ENCODE results near the gene CARF.
"Not testable (repeated sequence)": the region's sequence is repeated elsewhere in the genome, so short reads cannot be mapped to it uniquely, and the experiment has no call there.

Gene CARF, protein sequence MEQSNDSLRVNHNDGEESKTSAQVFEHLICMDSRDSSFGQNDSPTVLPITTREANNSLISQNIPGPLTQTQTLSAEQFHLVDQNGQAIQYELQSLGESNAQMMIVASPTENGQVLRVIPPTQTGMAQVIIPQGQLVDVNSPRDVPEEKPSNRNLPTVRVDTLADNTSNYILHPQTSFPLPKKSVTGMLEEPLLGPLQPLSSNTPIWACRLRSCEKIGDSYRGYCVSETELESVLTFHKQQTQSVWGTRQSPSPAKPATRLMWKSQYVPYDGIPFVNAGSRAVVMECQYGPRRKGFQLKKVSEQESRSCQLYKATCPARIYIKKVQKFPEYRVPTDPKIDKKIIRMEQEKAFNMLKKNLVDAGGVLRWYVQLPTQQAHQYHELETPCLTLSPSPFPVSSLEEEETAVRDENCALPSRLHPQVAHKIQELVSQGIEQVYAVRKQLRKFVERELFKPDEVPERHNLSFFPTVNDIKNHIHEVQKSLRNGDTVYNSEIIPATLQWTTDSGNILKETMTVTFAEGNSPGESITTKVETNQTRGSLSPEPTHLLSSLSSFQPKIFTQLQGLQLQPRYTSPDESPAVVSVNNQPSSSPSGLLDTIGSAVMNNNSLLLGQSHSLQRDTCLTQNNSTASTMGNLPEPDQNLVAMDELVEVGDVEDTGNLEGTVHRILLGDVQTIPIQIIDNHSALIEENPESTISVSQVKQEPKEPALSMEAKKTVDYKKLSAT
- total RNA-seq, result 17.9 to 19.5 reads per million in 2 donors

DNA sequence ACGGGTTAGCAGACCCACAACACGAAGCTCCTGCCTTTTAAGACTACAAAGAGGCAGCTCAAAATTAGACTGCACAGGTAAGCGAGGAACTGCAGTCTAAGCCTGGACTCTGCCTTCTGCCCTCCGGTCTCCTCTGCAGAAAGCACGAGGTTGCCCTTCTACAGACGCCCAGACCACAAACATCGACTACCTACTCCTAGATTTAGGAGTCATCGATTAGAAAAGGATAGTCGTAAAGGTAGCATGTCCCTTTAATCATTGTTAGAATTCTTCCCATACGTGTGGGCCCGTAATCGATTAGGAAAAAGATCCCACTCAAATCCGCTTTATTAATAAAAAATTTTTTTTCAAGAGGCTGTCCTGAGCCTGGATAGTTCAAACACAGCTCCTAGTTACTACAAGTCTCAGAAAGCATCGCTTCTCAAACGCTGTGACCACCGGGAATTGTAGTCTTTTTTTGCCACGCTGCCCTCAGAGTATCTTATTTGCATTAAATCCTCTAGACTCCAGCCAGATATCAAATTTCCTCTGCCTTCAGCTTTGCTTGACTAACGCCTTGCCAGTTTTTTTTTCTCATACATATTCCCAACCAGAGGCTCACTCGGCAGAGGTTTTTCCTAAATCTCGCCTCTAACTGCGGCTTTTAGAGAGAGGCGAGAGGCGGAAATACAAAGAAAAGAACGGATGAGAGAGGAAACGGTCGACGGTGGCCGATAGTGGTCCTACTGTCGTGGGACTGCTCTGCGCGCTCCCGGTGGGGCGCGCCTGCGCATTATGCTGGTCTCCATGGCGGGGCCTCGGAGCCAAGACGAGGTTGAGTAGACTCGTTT, at the start of gene CARF, which contains the start of gene WDR12:
Gene CARF, plus strand, starts transcription at position 764 of the 830 bp plus-strand sequence. CDS start 29,628 bp downstream, outside the sequence.
Gene WDR12, minus strand, starts transcription at position 162 of the 830 bp plus-strand sequence. CDS start 197 bp downstream, outside the sequence.
- peak; percentile 86 for DNase-seq

DNA sequence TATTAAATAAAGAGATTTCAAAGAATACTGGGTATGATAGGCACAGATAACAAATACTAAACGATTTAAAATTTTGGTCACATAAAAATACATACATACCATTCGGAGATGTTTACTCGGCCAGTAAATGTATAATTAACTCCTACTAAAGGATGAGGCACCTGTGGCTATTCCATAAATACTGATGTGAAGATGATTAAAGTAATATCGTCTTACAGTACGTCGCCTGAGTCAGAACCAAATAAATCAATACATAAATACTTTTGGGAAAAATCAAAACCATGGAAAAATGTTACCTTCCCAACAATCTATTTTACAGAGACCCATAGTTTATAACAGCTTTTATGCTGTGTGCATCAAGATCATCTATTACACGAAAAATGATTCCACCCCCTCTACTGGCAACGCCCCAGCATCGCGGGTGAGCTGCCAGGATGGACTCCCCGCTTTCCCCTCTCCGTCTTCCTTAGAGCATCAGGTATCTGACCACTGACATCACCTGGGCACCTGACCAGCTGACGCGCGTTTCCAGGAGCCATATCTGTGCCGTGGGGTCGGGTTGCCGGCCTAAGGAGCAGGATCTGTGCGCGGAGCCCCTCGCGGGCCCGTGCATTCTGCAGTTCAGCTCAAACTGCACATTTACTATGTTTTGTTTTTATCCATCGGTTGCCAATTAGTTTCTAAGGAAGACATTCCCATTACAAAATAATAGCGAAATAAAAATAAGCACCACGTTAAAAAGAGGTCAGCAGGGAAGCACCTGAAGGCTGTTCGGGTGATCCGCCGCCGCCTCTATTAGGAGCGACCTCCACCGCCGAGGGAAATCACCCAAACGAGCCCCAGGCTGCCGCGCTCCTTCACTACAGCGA, 41.4 kb upstream of the CARF start:
- peak; percentile 38 for DNase-seq

DNA sequence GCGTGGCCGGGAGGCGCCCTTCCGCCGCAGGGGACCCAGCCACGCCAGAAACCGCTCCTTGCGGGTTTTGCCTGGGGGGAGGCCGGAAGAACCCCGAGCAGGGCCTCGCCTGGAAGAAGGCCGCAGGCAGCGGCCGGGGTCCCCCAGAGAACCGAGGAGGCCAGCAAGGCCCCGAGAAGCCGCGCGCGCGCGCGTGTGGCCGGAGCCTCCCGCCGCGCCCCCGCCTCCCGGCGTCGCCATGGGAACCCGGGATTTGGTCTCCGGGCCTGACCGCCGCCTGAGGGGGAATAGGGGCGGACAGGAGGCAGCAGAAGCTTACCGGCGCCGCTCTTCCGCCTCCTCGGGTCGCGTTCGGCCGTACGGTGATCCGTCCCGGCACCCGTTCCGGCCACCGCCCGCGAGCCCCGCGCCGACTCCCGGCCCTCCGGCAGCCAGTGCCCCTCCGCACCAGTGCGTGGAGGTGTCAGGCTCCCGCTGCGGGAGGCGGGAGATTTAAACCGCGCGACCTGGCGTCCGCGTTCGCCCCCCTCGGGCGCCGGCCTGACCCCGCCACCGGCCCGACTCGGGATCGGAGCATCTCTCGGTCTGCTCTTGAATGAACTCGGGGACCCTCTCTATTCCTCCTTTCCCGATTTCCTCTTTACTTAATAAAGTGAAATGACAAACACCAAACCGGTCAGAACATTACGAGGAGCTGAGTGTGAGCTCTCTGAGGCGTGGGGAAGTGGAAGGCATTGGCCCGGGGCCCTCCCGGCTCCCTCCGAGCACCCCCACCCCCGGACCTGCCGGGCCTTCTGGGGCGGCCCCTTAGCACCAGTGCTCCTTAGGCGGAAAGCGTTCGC, 40.6 kb upstream of the CARF start, which contains the start of gene ICA1L:
Gene ICA1L, minus strand, starts transcription at position 467 of the 842 bp plus-strand sequence. CDS start 42,757 bp downstream, outside the sequence.
- DNase-seq, result peak; percentile 8

DNA sequence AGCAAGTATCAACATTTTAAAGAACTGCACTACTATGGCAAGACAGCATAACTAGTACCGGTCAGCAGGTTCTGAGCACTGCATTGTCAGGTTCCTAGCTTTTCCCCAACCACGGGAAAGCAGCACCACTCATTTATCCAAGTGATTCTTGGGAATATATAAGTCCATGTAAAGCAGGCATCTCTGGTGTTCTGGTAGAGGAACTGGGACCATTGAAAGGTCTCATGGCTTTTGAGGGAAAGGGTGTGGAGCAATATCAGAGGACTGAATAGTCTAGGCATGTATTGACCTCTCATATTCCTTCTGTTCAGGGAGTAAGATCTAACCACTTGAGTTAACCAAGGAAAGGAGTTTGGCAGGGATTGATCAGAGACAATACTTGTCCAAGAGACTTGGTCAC, 34.4 kb upstream of the CARF start:
- DNase-seq, result no peak

DNA sequence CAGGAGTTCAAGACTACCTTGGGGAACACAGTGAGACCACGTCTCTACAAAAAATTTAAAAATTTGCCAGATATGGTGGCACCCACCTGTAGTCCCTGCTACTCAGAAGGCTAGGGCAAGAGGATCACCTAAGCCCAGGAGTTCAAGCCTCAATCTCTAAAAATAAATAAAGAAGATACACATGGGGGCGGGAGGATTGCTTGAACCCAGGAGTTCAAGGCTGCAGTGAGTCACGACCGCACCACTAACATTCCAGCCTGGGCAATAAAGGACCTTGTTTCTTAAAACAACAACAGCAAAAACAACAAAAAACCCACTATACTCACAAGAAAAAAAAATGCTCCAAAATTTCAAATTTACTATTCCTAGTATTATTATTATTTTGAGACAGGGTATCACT, 30.5 kb upstream of the CARF start:
- no peak for DNase-seq

DNA sequence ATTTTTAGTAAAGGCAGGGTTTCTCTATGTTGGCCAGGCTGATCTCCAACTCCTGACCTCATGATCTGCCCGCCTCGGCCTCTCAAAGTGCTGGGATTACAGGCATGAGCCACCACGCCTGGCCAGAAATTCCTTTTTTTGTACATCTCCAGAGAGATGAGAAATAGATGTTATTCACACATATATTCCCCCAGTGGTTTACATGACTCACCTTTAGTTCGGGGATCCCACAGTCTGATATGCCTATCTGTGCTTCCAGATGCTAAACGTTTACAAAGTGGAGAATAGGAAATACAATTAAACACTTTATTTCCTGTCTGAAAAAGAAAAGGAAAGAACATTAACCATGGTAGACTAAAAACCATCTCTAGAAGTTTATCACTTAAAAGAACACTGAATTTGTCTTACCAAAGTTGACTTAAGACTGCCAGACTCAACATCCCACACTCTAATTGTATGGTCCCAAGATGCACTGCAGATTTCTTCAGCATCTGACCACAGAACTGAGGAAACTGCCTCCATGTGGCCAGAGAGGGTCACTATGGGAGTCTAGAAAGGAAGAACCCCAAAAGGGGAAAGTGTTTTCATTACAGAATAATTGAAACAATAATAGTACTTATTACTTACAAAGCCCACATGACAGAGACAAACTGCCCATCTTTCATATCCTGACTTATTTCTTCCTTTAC, 27.9 kb upstream of the CARF start:
- no peak for DNase-seq

DNA sequence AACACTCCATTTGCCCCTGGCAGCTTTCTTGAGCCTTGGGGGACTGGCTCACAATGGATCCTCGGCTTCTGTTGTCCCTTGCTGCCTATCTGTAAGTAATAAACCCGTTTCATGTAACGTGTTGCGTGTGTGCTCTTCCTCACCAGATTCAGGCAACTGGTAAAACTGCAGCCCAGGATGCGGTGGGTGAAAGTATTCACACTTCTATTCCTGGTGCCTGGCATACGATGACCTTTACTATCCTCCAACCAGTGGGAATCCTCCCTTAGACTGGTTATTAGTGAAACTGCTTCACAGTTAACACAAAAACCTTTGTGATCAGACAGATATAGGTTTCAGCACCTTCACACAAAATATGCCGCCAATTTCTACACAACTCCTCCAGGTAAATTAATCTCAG, 26.9 kb upstream of the CARF start:
- DNase-seq, result no peak

DNA sequence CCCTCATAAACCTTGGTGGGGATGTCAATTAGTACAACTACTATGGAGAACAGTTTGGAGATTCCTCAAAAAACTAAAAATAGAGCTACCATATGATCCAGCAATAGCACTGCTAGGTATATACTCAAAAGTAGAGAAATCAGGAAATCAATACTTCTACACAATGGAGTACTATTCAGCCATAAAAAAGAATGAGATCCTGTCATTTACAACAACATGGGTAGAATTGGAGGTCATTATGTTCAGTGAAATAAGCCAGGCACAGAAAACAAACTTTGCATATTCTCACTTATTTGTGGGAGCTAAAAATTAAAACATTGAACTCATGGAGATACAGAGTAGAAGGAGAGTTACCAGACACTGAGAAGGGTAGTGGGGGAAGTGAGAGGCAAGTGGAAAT, 6.6 kb upstream of the CARF start:
- DNase-seq, result not testable (repeated sequence)

DNA sequence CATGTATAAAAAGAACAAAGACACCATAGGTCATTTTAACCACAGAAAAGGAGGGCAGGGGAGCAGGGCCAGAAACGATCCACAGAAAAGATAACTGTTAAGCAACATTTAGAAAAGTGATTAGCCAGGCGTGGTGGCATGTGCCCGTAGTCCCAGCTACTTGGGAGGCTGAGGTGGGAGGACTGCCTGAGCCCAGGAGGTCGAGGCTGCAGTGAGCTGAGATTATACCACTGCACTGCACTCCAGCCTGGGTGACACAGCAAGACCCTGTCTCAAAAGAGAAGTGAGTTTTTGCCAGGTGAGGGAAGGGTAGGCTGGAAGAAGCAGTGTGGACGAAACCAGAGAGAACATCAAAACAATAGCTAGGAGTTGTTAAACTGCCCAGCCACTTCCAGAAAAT, 3.9 kb upstream of the CARF start:
- no peak for DNase-seq

DNA sequence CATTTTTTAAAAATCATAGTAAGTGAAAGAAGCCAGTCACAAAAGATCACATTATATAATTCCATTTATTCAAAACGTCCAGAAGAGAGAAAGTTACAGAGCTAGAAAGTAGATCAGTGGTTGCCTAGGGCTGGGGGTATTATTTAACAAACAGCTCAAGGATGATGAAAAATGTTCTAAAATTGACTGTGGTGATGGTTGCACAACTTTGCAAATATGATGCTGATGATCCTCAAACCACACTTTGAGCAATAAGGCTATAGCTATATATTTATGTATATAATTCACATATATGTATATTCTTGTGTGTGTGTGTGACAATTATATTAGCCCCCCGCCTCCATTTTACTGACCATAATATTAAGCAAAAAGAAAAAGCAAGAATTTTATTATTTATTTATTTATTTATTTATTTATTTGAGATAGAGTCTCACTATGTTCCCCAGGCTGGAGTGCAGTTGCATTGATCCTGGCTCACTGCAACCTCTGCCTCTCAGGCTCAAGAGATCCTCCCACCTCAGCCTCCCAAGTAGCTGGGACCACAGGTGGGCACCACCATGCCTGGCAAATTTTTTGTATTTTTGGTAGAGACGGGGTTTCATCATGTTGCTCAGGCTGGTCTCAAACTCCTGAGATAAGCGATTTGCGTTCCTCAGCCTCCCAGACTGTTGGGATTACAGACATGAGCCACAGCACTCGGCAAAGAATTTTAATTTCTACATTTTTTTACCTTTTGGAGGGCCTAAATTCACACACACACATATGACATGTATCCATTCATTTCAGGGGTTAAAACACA, 2.5 kb upstream of the CARF start:
- DNase-seq, result no peak

DNA sequence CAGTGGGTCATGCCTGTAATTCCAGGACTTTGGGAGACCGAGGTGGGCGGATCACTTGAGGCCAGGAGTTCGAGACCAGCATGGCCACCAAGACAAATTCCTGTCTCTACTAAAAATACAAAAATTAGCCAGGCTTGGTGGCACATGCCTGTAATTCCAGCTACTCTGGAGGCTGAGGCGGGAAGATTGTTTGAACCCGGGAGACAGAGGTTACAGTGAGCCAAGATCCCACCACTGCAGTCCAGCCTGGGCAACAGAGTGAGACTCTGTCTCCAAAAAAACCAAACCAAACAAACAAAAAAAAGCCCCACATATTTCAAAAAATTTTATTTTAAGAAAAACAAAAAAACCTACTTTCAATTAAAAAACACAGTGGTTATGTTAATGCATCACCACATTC, 1.8 kb upstream of the CARF start:
- not testable (repeated sequence) for DNase-seq

DNA sequence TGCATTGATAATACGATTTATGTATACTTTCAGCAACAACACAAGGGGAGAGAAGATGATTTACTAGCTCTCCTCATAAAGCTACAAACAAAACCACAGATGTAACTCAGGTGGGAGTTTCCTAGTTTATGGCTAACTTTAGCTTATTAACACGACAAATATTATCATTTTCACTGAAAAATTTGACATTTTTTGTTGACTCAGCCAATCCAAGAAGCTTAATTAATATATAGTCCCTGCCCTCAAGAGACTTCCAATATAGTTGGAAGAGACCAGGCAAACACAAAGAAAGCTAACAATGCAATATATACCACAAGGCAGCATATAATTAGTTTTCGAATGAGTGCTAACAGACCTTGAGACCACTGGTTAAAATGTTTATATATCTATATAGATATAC, 1.4 kb upstream of the CARF start:
- DNase-seq, result no peak

DNA sequence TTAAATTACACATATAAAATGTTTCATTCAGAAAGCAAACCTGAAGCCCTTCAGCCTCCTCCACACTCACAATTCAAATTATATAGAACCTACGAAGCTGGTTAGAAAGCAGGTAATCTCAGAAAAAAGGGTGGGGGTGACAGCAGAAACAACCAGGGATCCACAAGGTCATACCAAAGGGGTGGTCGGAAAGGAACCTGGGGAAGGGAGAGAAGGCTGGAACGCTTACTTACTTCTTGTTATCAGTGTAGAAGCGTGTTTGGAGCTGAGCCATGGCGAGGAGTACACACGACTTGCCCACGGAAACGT, 918 bp upstream of the CARF start:
- no peak for DNase-seq

DNA sequence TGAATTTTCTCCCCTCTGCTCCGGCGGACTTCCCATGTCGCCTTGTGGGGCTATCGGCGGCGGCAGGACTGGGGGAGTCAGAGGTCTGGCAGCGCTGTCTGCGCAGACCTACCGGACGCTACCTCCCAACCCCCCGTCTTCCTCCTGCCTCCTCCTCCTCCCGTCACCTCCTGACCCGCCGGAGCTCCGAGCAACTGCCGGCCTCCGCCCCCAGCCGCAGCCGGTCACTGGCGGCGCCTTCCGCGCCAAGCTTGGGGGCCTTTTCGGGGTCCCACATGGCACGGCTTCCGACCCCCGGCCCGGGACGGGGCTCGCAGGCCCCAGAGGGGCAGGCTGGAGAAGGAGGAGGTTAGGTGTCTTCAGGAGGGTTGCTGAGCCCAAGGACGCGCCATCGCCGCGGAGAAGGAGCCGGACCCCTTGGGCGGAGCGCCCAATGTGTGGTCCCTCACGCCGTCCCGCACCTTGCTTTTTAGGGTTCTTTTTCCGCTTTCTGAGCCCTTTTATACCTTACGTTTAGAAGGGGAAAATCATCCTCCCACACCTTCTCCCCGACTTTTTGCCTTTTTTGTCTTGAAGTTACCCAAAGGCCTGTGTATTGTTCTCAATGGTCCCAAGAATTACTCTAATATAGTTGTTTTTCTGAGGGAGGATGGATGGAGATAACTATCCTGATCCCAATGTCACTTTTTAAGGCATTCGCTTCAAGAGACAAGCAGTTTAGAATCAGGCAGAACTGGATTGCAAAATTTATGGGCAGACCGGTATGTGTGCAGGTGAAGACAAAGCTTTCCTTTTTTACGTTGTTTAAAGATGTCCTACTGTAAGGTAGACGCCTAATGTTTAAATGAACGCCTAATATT, 497 bp downstream of the CARF start:
- DNase-seq, result not testable (repeated sequence)

DNA sequence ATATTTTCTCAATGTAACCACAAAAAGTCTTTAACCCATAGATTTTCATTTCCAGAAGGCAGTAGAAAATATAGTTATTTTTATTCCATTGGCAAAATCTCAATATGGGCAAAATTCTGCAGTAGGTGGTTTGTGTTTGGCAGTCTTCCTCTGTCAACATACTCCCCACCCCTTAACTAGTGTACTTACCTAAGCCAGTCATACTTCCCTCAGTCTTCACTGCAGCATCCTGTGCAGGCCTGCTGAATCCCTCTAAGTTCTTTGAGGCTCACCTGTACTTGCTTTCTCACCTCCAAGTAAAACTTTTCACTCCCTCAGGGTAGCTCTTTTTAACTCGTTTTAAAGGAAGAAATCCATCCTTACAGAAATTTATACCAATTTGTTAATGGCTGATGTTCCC, 6.8 kb downstream of the CARF start:
- DNase-seq, result no peak

DNA sequence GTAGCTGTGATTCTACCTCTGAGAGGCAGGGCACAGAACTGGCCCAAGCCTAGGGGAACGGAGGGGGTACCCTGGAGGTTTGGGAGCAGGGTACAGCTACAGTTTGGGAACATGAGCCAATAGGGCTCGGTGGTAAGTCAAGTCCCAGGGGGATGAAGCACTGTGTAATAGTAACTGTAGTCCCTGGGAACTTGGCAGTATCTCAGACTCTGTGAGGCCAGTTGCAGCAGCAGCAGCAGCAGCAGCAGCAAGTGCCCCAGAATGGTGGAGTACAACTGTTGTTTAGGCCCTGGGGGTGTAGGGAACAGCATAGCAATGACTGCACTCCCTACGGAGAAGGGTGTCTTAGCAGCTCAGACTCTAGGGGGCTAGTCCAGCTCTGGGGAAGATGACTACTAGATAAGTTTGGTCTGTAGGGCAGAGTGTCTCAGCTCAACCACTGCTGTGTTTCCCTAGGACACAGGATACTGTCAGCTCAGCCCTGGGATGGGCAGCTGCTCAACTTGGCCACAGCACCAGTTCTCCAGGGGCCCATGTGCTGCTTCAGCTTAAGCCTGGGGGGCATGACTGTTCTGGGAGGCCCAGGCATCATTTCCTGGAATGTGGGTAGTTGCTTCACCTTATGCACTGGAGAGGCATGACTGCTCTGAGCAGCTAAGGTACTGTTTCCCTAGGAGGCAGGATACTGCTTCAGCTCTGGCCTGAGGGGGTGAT, 20.5 kb downstream of the CARF start:
- DNase-seq, result no peak

DNA sequence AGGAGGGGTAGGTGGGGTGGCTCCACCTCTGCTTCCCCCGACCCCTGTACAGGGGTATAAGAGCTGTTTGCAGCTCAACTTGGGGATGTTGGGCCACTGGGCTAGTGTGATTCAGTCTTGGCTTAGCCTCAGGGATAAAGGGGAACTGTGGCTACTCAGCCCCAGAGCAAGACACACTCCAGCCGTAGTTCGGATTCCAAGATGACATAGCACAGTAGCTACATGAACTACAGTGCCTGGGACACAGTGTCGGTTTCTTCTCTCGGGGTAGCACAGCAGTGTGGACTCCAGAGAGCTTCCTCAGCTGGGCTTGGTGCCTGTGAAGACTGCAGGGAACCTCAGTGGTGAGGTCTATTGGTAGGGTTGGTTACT, 21.1 kb downstream of the CARF start:
- DNase-seq, result no peak

DNA sequence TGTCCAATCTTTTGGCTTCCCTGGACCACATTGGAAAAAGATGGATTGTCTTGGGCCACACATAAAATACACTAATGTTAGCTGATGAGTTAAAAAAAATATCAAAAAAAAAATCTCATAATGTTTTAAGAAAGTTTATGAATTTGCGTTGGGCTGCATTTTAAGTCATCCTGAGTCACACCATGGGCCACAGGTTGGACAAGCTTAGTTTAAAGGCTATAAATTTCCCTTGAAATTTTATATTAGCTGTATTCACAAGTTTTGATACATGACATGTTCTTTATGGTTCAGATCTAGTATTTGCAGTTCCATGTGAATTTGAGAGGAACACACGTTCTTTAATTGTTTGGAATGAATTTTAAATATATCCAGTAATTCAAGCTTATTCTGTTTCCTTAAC, 21.9 kb downstream of the CARF start:
- no peak for DNase-seq
